Calu3 (cell line): Measurements from ENCODE around the gene ZNF672. TPM values are rescaled to one million over a fixed set of nuclear protein-coding genes. Genes with fewer than 3 reads are reported as not detected.

Source experiments
- BruUV-seq: library from RNA; stranded (reverse); fragments of 400-500 nt; replicated peaks from 2 replicates; lab custom pipeline; 2021; lab: Mats Ljungman, UMichigan
- CTCF ChIA-PET: fragments of 300-600 bp; sonication (Branson Sonifier 250); formaldehyde crosslinking; loops from one replicate; lab custom pipeline; 2022; ENCODE audit warnings: antibody characterized with exemption; lab: Charles Lee
- DNase-seq: peaks from one replicate; pipeline ENCODE4 v3.0.0; 2022
- H3K27ac Mint-ChIP-seq: one replicate; pipeline ENCODE4 v1.8.0; 2022; ENCODE audit warnings: mixed read lengths; ENCODE audit not compliant: unreplicated experiment
- H3K27me3 Mint-ChIP-seq: one replicate; pipeline ENCODE4 v1.8.0; 2022; ENCODE audit warnings: mixed read lengths; ENCODE audit not compliant: unreplicated experiment
- H3K36me3 Mint-ChIP-seq: one replicate; pipeline ENCODE4 v1.8.0; 2022; ENCODE audit warnings: mild to moderate bottlenecking, moderate library complexity, mixed read lengths; ENCODE audit not compliant: insufficient read depth, unreplicated experiment
- H3K4me1 Mint-ChIP-seq: one replicate; pipeline ENCODE4 v1.8.0; 2022; ENCODE audit warnings: mild to moderate bottlenecking, low read depth, mixed read lengths; ENCODE audit not compliant: unreplicated experiment
- H3K4me3 Mint-ChIP-seq: one replicate; pipeline ENCODE4 v1.8.0; 2022; ENCODE audit warnings: mild to moderate bottlenecking, low read depth, moderate library complexity, mixed read lengths; ENCODE audit not compliant: unreplicated experiment
- H3K9me3 Mint-ChIP-seq: one replicate; pipeline ENCODE4 v1.8.0; 2022; ENCODE audit warnings: low read depth, mixed read lengths; ENCODE audit not compliant: unreplicated experiment
- CTCF ChIP-seq: fragments of 200-600 bp; IDR thresholded peaks from one replicate; pipeline ENCODE4 v1.8.0; 2022; ENCODE audit warnings: antibody characterized with exemption; ENCODE audit not compliant: unreplicated experiment
- intact Hi-C: fragments of 100-400 bp; cut with micrococcal nuclease; formaldehyde crosslinking; loops from one replicate; pipeline ENCODE4 v1.10.0; 2022; ENCODE audit not compliant: unreplicated experiment
- total RNA-seq: library from RNA; stranded (reverse); gene quantifications from 2 replicates; pipeline ENCODE4 v1.2.3, GENCODE V29; 2022

ZNF672 gene
- total RNA-seq, 1 experiment from 2014 or later = 28.3 TPM

- no peak overlapping the region for H3K4me3 Mint-ChIP-seq
- peaks cover 24% of the 10 kb centered on the region for H3K4me1 Mint-ChIP-seq
- intact Hi-C loops = no loop called here
- BruUV-seq = no TSS peak
- TF ChIP-seq CTCF = no peak
- peaks cover 37% of the 10 kb centered on the region for H3K36me3 Mint-ChIP-seq
- H3K27ac Mint-ChIP-seq = no peak overlapping the region
- no peaks in the 10 kb centered on the region for H3K27me3 Mint-ChIP-seq
- DNase-seq = no peak
- CTCF ChIA-PET = no interaction called here
- no peaks in the 10 kb centered on the region for H3K9me3 Mint-ChIP-seq
Measured at GRCh38 chr1:248822148-248823032, 15.6 kb upstream of the ZNF672 start.

GRCh38 chr1:248823517-248824001 lies 14.5 kb upstream of the ZNF672 start:
- Mint-ChIP-seq H3K27me3 (no peaks in the 10 kb centered on the region), H3K9me3 (no peaks in the 10 kb centered on the region), H3K4me1 (peaks cover 29% of the 10 kb centered on the region), H3K36me3 (peaks cover 30% of the 10 kb centered on the region), H3K4me3 (peak overlapping the region; percentile 84), H3K27ac (peak overlapping the region; percentile 93)
- no peak for TF ChIP-seq CTCF
- DNase-seq = no peak
- BruUV-seq = no TSS peak
- CTCF ChIA-PET = interaction anchor here (0.6 to 3.4 kb wide), 2 partner anchors 15 to 34 kb away, joined by 6 to 21 read pairs; partner anchors contain the start of gene ZNF672
- intact Hi-C loops = no loop called here

DNA sequence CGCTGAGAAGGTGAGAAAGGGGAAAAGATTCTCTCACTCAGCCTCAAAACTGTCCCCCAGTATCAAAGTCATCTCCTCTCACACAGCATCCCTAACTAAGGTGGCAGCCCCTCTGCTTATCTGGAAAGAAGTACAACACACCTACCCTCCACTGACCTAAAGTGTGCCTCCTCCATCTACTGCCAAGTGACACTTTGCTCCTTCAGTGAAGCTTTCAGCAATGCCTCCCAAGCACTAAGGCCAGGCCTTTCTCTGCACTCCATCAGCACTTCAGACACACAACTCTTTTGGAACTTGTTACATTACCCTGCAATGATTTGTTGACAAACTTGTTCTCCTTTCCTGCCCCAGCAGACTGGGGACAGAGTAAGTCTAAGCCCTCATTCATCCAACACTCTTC lies 13.7 kb upstream of the ZNF672 start:
- TF ChIP-seq CTCF = no peak
- no TSS peak for BruUV-seq
- intact Hi-C loops = no loop called here
- no peak for DNase-seq
- Mint-ChIP-seq H3K4me3 (peak overlapping the region; percentile 84), H3K36me3 (peaks cover 30% of the 10 kb centered on the region), H3K9me3 (no peaks in the 10 kb centered on the region), H3K27ac (peak overlapping the region; percentile 93), H3K4me1 (peaks cover 36% of the 10 kb centered on the region), H3K27me3 (no peaks in the 10 kb centered on the region)
- CTCF ChIA-PET = interaction anchor here (0.6 to 3.4 kb wide), 2 partner anchors 14 to 34 kb away, joined by 6 to 21 read pairs; partner anchors contain the start of gene ZNF672

- Mint-ChIP-seq H3K9me3 (no peaks in the 10 kb centered on the region), H3K4me1 (peaks cover 36% of the 10 kb centered on the region), H3K36me3 (peaks cover 30% of the 10 kb centered on the region), H3K27ac (peak overlapping the region; percentile 93), H3K4me3 (peak overlapping the region; percentile 84), H3K27me3 (no peaks in the 10 kb centered on the region)
- intact Hi-C loops = no loop called here
- DNase-seq = no peak
- CTCF ChIA-PET = interaction anchor here (0.6 to 3.4 kb wide), 2 partner anchors 14 to 19 kb away, joined by 8 to 21 read pairs; partner anchors contain the start of gene ZNF672
- no peak for TF ChIP-seq CTCF
- BruUV-seq = no TSS peak
Measured at GRCh38 chr1:248824701-248825100, 13.3 kb upstream of the ZNF672 start.
